GM21723 (cell line): ENCODE results near the gene LMAN2L.
A peak's percentile ranks its signal among the peaks of the same experiment; 100 is the strongest.

Source experiments
- ATAC-seq: cut with Tn5 transposase; IDR thresholded peaks from one replicate; pipeline ENCODE4 v1.9.1; 2021; ENCODE audit warnings: mild to moderate bottlenecking, moderate library complexity; ENCODE audit not compliant: unreplicated experiment

Gene LMAN2L, protein sequence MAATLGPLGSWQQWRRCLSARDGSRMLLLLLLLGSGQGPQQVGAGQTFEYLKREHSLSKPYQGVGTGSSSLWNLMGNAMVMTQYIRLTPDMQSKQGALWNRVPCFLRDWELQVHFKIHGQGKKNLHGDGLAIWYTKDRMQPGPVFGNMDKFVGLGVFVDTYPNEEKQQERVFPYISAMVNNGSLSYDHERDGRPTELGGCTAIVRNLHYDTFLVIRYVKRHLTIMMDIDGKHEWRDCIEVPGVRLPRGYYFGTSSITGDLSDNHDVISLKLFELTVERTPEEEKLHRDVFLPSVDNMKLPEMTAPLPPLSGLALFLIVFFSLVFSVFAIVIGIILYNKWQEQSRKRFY

DNA sequence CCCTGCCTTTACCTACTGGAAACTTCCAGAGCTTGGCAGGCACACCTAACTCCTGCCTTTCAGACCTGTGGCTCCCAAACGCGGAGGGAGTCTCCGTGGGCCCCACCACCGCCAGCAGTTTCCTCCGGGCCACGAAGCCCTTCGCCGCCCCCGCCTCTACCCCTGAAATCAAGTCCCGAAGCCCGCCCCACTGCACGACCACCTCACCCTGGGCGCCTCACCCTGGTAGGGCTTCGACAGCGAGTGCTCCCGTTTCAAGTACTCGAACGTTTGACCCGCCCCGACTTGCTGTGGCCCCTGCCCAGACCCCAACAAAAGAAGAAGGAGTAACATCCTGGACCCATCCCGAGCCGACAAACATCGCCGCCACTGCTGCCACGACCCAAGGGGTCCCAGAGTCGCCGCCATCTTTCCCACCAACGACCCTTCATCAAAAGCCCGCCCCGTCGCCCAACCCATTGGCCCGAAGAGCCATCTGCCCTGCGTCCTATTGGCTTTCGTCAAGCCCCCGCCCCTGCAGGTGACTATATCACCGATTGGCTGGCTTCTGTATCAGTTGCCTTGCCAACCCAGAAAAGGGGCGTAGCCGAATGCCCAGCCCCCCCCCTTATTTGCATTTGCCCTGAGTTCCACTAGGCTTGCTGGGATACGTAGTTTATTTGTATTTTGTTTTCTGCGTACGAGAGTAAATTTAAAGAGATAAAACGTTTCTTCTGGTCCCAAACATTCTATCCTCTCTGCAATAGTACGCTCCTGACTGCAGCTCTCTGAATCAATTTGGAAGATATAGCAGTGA lies at the start of gene LMAN2L:
LMAN2L (minus strand) TSS at position 432 of the 796 bp plus-strand sequence; CDS start at position 408, 24 bp downstream.
- peak; percentile 98 for ATAC-seq

DNA sequence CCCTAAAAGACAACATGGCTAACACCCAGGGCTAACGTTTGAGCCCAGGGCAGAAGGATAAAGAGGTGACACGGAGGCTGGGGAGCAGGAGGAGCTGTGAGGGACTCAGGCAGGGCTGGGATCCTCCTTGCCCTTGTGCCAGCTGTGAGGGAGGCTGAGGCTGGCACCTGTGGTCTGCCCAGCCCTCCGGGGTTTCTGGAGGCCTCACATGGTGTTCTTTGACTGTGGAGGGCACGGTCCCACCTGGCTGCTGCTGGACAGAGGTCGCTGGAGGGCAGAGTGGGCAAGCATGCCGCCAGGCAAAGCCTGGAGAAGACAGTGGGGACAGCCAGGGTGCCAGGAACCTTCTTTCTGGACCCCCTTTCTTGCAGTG lies 49.4 kb upstream of the LMAN2L start:
- ATAC-seq, result no peak

DNA sequence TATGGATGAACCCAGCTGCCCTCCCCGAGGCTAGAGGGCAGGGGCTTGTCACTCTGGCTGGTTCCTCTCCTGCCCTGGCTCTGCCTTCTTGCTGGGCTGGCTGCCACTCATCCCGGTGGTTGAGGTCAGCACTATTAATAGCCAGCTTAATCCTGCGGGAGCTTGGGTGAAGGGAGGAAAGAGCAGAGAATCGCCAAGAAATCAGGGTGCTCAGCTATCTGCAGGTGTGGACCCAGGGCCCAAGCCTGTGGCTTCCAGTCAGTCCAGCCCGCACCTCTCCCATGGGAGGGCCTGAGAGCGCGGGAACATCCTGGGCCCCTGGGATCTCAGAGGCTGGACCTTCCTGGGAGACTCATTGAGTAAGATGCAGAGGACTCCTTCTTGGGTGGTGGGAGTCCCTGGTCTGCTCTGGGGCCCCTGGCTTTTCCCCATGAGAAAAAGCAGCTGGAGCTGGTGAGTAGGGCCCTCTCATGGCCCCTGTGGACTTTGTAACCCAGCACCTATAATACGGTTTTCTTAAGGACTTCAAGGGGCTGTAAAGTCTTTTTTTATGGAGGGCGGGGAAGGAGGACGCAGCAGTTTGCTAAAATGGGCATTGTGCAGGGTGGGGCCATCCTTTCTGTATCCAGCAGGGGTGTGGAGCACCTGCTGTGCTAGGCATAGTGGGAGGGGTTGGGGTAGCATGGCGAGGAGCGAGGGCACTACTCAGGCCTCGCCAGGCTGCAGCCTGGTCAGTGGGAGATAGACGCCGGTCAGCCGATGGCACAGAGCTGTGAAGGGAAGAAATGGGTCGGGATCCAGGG lies 48.8 kb upstream of the LMAN2L start:
- ATAC-seq, result no peak

DNA sequence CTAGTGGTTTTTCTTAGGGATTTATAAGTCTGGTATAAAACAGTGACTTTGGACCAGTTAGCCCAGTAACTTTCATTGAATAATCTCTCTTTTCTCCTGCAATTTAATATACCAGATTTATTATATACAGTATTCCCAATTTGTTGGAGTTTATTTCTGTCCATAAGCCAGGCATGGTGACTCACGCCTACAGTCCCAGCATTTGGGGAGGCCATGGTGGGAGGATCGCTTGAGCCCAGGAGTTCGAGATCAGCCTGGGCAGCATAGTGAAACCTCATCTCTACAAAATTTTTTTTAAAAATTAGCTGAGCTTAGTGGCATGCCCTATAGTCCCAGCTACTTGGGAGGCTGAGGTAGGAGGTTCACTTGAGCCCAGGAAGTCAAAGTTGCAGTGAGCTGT lies 47.5 kb upstream of the LMAN2L start:
- no peak for ATAC-seq

DNA sequence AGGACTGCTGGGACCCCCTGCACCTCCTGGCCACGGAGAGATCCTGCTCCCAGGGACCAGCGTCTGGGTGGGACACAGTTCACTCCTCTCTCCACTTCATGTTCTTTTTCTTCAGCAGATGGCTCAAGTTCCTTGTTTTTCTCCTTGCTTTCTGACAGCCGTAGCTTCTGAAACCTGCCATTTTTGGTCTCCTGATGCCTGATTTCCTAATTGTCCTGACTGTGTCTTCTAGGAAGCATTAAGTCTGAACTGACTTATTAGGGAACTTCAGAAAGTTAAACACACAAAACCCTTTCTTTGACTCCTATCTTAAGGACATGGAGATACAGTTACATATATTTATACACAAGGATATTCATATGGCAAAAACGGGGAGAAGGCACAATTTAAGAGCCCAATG lies 43.5 kb upstream of the LMAN2L start:
- no peak for ATAC-seq

DNA sequence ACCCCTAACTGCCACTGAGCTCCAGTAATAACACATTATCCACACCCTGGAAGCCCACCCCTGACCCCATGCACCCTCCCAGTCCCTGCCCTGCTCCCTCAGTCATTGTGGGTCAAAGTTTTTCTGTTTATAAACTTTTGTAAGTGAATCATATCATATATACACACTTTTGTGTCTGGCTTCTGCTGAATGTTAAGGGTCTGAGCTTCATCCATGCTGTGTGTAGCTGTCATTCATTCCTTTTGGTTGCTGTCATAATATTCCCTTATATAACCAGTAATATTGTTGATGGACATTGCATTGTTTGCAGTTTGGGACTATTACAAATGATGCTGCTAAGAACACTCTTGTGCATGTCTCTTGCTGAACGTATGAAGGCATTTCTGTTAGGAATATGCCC lies 35.3 kb upstream of the LMAN2L start:
- ATAC-seq, result no peak

DNA sequence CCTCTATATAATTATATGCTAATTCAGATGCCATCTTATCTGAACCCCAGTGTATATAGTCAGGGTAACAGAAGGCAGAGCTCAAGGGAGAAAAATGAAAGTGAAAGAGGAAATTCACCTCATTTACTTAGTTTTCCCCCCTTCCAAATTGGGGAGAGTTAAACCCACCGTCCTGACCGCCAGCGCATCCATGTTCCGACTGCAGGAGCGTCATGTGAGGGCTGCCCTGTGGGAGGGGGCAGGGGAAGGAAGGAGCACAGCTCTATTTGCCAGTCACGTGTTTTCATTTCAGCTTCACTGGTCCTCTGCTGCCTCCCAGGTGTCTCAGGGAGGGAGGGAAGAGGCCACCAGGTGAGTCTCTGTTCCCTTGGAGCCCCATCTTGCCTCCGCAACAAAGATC lies 34.1 kb upstream of the LMAN2L start:
- peak; percentile 43 for ATAC-seq

DNA sequence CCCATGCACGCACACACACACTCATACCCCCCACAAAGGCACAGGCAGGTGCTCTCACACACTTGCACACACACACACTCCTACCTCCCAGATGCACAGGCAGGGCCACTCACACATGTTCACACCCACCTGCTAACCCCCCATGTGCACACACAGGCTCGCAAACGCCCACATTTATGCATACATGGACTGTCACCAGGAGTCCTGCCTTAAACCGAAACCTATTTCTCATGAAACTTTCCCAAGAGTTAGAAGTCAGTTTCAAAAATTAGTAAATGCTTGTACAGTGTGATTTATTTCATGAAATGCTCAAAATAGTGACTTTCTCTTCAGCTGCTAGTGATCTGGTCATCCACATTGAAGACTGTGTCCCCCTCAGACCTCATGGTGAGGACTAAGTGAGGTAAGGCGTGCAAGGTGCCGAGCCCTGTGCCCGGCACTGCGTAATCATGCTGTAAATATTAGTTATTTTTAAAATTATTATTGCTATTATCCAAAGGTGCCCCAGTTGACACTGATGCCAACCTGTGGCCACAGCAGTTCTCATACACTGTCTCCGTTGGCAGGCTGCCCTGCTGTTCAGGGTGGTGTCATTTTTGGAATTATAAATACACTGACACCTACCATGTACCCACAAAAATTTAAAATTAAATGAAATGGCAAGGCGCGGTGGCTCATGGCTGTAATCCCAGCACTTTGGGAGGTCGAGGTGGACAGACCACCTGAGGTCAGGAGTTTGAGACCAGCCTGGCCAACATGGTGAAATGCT lies 33.2 kb upstream of the LMAN2L start:
- ATAC-seq, result peak; percentile 47

DNA sequence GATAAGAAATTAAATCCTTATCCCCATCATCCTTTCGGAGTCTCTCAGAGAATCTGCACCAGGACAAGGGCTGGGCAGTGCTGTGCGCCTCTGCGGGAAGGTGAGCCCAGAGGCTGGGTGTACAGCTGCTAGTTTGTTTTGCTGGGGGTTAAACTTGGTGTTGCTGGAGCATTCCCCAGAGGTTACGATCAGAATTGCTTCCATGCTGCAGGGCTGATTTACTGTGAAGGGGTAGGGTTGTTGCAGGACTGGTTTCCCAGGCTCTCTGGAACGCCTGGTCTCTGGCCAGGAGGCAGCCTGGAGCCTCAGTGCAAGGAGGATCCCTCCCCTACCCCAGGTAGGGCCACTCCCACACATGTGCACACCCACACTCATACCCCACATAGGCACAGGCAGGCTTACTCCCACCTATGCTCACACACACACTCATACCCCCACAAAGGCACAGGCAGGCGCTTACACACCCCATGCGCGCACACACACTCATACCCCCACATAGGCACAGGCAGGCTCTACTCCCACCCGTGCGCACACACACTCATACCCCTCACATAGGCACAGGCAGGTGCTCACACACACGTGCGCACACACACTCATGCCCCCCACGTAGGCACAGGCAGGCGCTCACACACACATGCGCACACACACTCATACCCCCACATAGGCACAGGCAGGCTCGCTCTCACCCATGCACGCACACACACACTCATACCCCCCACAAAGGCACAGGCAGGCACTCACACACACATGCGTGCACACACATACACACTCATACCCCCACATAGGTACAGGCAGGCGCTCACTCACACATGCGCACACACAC lies 32.1 kb upstream of the LMAN2L start:
- no peak for ATAC-seq

DNA sequence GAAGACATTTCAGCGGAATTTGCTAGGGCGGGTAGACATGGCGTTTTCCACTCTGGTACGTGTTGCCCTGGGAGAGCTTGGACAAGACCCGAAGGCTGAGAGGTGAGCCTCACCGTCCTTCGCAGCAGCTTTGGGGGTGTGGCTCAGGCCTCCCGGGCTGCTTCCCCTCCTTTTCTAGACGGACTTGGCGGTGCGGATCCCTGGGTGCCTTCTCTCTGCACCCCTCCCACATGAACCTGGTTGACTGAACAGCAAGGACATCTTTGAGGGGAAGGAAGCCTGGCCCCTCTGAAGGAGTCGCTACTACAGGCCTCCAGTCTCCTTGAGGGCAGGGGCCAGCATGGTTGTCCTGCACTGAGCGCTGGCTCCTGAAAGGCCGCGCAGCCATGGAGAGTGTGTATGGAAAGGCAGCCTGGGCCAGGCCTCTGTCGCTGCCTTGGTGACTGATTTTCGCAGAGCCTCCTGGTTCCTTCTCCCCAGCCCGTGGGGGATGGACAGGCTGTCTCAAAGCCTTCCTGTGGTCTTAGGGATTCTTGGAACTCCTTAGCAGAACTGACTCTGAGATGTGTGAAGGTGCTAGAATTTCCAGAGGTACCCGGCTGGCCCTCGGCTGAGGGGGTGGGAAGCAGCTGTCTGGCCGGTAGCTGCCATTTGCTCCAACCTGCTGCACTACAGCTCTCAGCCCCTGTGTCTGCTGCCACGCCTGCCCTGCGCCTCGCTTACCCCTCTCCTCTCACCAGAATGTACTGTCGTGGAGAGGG lies 30.8 kb upstream of the LMAN2L start:
- no peak for ATAC-seq

DNA sequence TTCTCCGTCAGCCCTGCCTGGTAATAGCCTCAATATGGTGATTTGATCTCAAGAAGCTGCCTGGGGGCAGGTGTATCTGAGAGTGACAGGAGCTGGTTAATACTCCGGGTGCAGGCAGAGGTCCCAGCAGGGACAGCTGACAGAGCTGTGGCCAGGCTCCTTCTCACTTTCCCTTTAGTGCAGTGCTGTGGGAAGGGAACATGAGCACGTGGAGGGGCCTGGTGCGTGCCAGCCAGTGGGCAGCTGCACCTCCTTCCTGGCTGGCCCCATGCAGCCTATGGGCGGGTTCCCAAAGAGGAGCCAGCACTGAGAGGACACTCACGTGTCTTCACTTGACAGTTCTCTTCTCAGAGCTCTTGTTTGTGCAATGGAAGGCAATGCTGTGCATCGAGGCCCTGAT lies 29.9 kb upstream of the LMAN2L start:
- ATAC-seq, result no peak

DNA sequence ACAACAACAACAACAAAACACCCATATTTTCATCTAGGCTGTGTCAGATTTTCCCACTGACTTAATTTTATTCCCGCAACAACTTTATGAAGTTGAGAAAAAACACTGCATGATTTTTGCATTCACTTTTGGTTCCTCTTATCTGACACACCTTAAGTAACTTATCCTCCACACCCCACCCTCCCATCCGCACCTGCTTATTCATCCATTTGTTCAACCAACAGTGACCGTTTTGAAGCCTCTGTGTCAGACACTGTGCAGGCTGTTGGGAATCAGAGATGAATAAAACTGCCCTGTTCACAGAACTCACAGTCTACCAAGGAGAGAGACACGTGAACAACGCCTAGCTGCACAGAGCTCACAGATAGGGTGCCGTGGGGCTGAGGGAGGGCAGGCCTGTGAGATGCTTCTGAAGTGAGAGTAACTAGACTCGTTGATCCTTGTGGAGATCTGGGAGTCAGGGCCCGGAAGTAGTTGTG lies 28.3 kb upstream of the LMAN2L start:
- peak; percentile 40 for ATAC-seq

DNA sequence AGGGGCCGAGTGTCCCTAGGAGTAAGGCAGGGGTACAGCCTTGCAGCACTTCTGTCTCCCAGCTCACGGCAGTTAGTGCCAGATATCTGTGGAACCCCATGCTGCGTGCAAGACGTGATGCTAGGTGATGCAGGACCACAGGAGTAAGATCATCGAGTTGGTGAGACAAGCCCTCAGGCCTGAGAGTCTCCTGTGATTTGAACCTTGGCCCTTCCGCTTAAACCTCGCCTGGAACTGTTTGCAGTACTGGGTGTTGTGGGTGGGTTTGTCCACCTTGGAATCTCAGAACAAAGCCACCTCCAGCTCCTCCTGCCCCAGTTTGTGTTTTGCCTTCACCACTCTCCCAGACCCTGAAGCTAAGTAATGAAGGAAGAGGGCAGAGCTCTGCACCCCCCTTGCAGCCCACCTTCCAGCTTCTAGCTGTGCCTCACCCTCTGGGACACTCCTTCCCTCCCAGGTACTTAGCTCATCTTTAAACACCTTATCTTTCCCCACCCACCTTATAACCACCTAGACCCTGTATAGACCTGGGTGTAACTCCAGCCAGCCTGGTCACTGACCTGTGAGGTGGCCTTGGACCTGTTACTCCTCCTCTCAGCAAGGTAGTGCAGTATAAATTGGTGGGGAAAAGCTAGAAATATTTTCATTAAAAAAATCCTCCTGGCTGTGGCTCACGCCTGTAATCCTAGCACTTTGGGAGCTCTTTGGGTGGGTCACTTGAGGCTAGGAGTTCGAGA lies 27.4 kb upstream of the LMAN2L start:
- no peak for ATAC-seq

DNA sequence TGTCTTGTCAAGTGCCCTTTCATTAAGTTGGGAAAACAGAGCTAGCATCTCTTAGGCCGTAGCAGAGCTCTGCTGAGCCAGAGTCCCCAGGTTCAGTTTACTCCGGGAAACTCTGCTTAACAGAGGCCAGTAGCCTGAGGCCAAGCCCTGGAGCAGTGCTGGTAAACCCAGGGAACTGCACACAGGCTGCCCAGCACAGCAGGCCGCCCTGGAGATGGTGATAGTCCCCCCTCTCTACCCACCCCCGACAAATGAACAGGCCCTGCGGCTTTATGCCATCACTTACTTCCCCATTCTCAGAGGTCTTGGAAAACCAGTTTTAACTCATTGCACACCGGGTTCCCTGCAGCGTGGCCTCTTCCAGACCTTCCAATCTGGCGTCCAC lies 24.4 kb upstream of the LMAN2L start:
- no peak for ATAC-seq

DNA sequence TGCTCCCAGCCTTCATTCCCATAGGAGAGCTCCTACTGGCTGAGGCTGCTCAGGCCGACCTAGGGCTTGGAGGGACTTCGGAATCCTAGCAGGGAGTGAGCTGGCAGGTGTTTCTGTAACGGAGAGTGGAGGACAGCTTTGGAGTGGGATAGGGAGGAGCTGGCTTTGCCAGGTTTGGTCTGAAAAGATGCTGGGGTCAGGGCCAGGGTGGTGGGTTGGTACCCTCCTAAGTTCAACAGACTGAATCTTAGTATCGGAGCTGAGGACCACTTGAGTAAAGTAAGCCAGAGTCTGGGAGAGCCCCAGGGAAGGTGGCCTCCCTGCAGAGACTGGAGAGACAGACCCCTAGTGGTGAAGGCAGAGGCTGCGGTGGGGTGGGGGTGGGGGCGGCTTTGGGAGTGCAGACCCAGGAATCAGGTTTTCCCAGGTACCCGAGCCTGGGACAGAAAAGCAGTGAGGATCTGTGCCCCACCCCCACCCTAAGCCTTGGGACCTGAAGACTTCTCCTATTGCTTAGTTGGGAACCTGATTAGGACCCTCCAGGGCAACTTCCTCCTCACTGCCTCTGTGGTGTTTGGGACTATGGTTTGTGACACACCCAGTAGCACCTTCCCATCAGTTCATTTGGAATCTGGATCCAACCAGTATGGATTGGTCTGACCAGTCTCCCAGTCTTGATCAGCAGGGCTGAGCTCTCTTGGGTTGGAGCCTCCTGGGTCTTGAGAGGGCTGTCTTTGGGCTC lies 23.8 kb upstream of the LMAN2L start:
- ATAC-seq, result no peak

DNA sequence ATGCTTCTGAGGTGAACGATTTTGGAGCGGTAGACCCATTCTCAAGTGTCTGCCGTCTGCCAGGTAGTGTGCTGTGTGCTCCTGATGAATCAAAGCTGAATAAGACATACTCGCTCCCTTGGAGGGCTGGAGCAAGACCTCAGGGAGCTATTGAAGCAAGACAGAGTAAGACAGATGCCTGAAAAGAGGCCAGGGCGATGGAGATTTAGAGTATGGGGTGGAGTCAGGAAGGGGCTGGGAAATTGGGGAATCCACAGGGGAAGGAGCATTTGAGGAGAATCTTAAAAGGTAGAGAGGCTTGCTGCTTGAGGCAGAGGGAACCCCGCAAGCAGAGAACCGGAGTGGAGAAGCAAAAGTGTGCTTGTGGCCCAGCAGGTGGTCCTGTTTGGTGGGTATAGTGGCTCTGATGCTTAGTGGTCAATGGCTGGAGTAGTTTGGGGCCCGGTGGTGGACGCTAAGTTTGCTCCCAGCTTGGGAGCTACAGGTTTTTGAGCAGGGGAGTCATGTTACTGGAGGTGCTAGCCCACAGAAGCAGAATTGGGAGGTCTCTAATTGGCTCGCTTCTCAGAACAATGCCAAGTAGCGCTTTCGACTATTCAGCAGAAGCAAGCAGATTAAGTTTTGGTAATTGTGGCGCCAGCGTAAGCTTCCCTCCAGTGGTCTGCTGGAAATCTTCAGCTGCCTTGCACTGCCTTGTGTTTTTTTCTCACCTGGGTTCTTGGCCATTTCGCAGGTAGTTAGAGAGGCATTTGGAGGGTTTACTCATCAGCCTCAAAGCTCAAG lies 22.9 kb upstream of the LMAN2L start:
- no peak for ATAC-seq
